ENCODE results near the gene CCDC158. TPM values are rescaled to one million over a fixed set of nuclear protein-coding genes. Genes with fewer than 3 reads are reported as not detected.

CCDC158 gene
- total and polyA plus RNA-seq, 2 of the 8 experiments (the other 6 are each of a cell fraction or from before 2014, with no cell fraction given) = not detected

DNA sequence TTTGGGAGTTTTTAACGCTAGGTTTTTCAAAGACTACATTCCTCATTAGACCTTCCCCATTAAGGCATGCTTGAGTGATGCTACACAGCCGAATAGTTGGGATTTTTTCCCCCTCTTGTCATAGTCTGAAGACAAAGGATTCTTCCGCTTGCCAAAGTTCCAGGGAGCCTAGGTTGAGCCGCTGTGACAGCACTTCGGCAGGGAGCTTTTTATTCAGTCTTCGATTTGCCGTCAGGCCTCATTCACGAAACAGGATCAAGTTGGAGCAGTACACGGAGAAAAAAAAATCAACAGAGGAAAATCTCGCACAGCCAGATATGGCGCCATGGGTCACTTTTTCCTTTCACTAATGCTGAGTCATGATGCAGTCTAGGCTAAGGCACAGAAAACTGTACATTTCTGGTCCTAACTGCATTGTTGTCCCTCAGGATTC lies 38.4 kb upstream of the CCDC158 start (continued):
- TF ChIP-seq CTCF (IDR thresholded peaks at IDR 0.05; ENCODE audit: control extremely low read depth in 1 of 3, insufficient read depth in 1 of 3, low read depth in 1 of 3, low read length in 3 of 3) = no peak
- peak in 1 of 2 experiments; percentile 73; a peak in 2 of 3 replicates for TF ChIP-seq POLR2A (IDR thresholded peaks at IDR 0.05; ENCODE audit: control extremely low read depth in 1 of 2, low read depth in 2 of 2, low read length in 2 of 2)
- TF ChIP-seq EZH2 (IDR thresholded peaks at IDR 0.05; ENCODE audit: low read depth, low read length, severe bottlenecking) = no peak
- peak; percentile 42 for TF ChIP-seq NANOG (IDR thresholded peaks at IDR 0.05; ENCODE audit: insufficient read depth, low read depth, low read length, poor library complexity, severe bottlenecking)
- TF ChIP-seq TBP (IDR thresholded peaks at IDR 0.05; ENCODE audit: low read depth, low read length) = 0 out of 2 replicates have a peak, but pooled peaks have one; percentile 22
- TF ChIP-seq, protein P1, sequence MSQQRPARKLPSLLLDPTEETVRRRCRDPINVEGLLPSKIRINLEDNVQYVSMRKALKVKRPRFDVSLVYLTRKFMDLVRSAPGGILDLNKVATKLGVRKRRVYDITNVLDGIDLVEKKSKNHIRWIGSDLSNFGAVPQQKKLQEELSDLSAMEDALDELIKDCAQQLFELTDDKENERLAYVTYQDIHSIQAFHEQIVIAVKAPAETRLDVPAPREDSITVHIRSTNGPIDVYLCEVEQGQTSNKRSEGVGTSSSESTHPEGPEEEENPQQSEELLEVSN (IDR thresholded peaks at IDR 0.05) = no peak
- no peak for TF ChIP-seq EGR1 (IDR thresholded peaks at IDR 0.05; ENCODE audit: borderline replicate concordance, low read depth, low read length)
- no peak for TF ChIP-seq GTF2F1 (IDR thresholded peaks at IDR 0.05; ENCODE audit: borderline replicate concordance, low read depth, low read length)
- TF ChIP-seq SUZ12 (IDR thresholded peaks at IDR 0.05; ENCODE audit: low read length) = no peak
- TF ChIP-seq JUND (IDR thresholded peaks at IDR 0.05; ENCODE audit: low read length) = peak; percentile 92
- TF ChIP-seq, protein P2, sequence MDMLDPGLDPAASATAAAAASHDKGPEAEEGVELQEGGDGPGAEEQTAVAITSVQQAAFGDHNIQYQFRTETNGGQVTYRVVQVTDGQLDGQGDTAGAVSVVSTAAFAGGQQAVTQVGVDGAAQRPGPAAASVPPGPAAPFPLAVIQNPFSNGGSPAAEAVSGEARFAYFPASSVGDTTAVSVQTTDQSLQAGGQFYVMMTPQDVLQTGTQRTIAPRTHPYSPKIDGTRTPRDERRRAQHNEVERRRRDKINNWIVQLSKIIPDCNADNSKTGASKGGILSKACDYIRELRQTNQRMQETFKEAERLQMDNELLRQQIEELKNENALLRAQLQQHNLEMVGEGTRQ (IDR thresholded peaks at IDR 0.05; ENCODE audit: low read length) = no peak
- peak; percentile 73; the same call in 1 of the 2 replicates for TF ChIP-seq SRF (IDR thresholded peaks at IDR 0.05; ENCODE audit: low read depth, low read length)
- no peak for TF ChIP-seq ATF3 (IDR thresholded peaks at IDR 0.05; ENCODE audit: insufficient read depth, low read depth, low read length)
- no peak for TF ChIP-seq BCL11A (IDR thresholded peaks at IDR 0.05; ENCODE audit: low read depth in 2 of 2, low read length in 2 of 2)
- peak; percentile 49; the same call in 1 of the 2 replicates for TF ChIP-seq YY1 (IDR thresholded peaks at IDR 0.05; ENCODE audit: low read depth, low read length)
- TF ChIP-seq GABPA (IDR thresholded peaks at IDR 0.05; ENCODE audit: borderline replicate concordance, insufficient read depth, low read length) = no peak
- peak; percentile 95 for TF ChIP-seq JUN (IDR thresholded peaks at IDR 0.05; ENCODE audit: low read depth, low read length)
- TF ChIP-seq ATF2 (IDR thresholded peaks at IDR 0.05; ENCODE audit: low read length) = peak; percentile 89

All from H1 (cell line).